ENCODE measurements around the gene SPOCK3.
"Not testable (repeated sequence)": the region's sequence is repeated elsewhere in the genome, so short reads cannot be mapped to it uniquely, and the experiment has no call there.

Gene SPOCK3

GRCh38 chr4:167234316-167234881 is at the start of gene SPOCK3:
SPOCK3 (minus strand) TSS chr4:167234494.
- DNase-seq, result no peak

- DNase-seq, result no peak
Measured at GRCh38 chr4:167282171-167282864, 48.0 kb upstream of the SPOCK3 start.

GRCh38 chr4:167281545-167281944 is 47.3 kb upstream of the SPOCK3 start:
- not testable (repeated sequence) for DNase-seq

GRCh38 chr4:167274351-167274750 is 40.1 kb upstream of the SPOCK3 start:
- no peak for DNase-seq

- no peak for DNase-seq
Measured at GRCh38 chr4:167265231-167265630, 30.9 kb upstream of the SPOCK3 start.

GRCh38 chr4:167248271-167248670 is 14.0 kb upstream of the SPOCK3 start:
- DNase-seq, result no peak

GRCh38 chr4:167239627-167240026 is 5.3 kb upstream of the SPOCK3 start:
- no peak for DNase-seq

DNA sequence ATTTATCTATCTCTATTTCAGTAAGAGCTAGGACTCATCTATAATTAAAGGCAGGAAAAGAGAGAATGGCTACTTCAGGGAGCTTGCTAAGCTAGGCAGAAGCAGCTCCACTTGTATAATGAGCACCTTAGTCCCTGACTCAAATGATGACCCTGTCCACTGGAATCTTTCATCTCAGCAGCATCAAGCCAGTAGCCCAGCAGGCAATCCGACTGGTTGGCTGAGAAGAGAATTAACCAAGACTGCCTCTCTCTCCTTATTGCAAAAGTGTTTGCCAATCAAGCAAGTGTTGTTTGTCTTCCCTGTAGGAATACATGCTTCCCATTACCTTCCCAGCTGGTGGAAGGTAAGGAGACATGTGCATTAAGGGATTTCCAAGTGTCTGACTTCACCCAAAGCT is 3.9 kb upstream of the SPOCK3 start:
- DNase-seq, result no peak

DNA sequence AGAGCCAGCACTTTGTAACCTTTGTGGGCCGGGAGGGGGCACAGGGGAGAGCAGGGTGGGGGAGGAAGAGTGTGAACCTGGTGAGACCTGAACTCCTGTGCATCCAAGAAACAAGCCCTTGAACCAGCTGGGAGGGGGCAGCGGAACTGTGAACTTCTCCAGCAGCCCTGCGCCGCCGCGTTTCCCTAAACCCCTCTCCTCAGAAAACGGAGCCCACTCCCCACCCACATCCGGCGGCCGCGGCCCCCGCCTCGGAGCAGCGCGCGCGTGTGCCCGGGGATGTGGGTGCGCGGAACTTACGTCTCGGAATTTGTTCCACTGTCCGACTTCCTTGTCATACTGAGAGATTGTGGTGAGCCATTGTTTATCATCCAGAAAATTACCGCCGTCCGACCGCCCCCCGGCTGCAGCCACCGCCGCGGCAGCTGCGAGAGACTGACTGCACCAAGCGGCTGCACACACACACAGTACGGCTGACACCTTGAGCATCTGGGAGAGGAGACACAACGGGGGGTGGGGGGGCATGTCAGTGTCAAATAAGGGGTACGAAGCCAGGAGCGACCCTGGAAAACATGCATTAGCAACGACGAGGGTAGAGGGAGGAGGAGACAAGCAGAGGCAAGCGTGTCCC is 494 bp downstream of the SPOCK3 start:
- no peak for DNase-seq

GRCh38 chr4:167232805-167233684 is 1.2 kb downstream of the SPOCK3 start:
- no peak for DNase-seq

DNA sequence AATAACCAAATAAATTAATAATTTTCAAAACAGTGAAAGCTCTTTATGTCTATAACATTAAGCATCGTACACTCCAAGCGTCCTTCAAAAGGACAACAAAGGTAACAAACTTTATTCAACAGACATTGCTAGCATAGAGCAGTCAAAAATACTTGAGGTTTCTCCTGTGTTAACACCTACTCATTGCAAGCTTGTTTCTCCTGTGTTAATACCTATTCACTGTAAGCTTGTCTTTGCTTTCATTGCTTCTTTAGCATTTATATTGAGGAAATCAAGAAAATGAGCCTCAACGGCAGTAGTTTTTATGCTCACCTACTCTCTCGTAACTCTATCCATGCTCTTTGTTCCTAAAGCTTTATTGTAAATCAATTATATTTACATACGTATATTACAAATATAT is 3.5 kb downstream of the SPOCK3 start:
- DNase-seq, result no peak

- no peak for DNase-seq
Measured at GRCh38 chr4:167222099-167222498, 12.2 kb downstream of the SPOCK3 start.

DNA sequence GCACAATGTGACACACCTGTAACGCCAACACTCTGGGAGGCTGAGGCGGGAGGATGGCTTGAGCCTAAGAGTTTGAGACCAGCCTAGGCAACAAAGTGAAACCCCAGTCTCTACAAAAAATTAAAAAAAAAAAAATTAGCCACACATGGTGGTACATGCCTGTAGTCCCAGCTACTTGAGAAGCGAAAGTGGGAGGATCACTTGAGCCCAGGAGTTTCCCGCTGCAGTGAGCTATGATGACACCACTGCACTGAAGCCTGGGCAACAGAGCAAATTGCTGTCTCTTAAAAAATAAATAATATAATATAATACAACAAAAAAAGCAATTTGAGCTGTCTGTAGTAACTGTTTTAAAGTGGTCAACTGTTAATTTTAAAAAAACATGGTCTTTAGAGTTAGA is 13.2 kb downstream of the SPOCK3 start:
- DNase-seq, result no peak

DNA sequence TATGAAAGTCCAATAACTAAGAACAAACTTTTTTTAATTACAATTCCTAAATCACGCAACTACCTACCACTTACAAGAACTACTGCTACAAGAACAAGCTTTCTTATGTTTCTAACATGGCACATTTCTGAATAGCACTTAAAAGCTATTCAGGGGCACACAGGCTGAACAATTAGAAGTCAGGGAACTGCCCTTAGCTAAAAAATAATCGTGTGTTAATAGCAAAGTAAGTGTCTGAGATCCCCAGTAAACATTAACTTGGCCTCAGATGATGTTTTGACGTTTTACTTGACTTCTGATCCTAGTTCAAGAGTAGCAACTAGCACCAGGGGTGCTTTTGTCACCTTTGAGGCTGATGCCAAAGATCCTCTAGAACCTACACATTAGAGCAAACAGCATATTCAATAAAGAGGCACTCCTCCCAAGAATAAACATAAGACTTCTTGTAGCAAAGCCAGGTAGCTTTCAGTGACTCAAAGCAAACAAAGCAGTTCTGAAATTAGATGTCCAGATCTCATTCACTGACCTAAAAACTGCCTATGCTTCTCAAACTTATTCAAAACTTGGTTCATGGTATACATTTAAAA is 16.2 kb downstream of the SPOCK3 start:
- no peak for DNase-seq

DNA sequence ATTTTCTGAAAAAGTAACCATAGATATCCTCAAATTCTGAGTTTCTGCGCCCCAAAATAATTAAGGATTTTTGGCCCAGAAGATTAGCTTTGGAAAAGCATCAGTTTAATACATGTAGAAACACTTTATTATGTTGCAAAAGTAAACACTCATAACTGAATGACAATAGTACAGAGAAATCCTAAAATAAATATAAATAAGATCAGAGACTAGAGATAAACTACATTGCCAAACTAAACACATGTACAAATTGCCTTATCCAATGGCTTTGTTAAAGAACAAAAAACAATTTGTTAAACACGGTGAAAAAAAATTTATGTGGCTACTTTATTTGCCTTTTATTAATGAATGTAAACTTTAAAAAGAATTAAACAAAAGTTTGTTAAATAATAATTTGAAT is 17.5 kb downstream of the SPOCK3 start:
- no peak for DNase-seq

DNA sequence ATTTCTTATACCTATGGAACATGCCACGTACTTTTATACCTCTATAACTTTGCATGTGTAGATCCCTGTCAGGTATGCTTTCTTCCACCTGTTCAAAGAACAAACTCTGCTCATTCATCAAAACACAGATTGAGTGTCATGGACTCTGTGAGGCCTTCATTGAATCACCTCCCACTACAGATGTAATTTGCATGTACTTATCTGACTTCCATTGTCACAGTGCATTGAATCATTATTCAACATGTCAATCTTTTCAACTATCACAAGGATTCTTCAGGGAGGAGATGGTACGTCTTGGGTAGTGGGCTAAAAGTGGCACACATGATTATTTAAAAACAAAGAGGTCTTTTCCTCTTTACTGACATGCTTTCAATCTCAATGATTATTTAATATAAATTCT is 24.1 kb downstream of the SPOCK3 start:
- DNase-seq, result no peak

DNA sequence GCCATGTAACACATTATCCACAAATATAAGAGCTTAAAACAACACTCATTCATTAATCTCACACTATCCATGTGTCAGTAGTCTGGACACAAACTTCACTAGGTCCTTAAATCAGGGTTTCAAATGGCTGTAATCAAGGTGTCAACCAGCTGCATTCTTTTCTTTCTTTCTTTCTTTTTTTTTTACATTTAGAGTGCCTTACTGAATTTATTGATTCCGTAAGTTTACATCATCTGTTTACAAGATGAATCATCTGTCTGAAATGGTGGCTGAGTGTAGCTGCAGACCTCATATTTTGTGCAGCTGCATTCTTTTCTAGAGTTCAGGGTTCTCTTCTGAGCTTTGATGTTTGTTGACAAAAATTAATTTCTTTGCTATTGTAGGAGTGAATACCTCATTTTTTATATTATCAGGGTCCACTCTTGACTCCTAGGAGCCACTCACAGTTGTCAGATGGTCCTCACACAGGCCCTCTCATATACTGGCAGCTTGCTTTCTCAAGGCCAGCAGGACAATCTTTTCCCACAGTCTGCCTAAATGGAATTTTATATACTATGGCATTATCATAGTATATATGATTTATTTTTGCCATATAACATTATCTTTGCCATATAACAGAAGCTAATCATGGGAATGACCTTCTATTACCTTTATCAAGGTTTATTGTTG is 37.8 kb downstream of the SPOCK3 start:
- DNase-seq, result no peak

DNA sequence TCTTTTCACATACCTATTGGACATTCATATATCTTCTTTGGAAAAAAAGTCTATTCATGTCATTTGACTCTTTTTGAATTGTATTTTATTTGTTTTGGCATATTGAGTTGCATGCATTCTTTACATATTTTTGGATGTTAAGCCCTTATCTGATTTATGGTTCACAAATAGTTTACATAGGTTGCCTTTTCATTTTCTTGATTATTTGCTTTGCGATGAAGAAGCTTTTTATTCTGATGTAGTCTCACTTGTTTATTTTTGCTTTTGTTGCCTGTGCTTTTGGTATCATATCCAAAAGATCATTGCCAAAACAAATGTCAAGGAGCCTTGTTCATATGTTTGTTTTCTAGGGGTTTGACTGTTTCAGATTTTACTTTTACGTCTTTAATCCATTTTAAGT is 43.9 kb downstream of the SPOCK3 start:
- no peak for DNase-seq

- no peak for DNase-seq
Measured at GRCh38 chr4:167185465-167185864, 48.8 kb downstream of the SPOCK3 start.

- no peak for DNase-seq
Measured at GRCh38 chr4:167183036-167183435, 51.3 kb downstream of the SPOCK3 start.

DNA sequence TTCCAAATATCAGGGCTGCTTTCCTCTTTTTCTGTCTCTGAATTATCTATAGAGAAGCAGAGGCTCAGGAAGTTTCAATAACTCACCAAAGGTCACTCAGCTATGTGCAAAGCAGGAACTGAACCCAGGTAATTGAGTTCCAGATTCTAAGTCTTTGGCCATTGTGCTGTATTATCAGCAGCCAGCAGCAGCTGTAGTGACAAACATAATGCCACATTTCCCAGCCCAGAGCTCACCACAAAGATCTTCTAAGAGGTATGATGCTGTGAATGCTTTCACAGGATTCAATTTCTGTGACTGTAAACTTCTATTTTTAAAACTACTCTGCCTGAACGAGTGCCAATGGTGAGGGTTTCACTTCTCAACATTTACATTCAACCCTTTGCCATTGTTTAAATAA is 56.4 kb downstream of the SPOCK3 start:
- no peak for DNase-seq

- DNase-seq, result no peak
Measured at GRCh38 chr4:167176723-167177367, 57.4 kb downstream of the SPOCK3 start.

Data from stimulated activated CD4-positive, alpha-beta T cell treated with anti-CD3 and anti-CD28 coated beads, Interleukin-4, amount 100 ng/mL, for 24 hours (primary cell).